GM12878 (cell line): ENCODE measurements around the gene CFAP92. TPM values are rescaled to one million over a fixed set of nuclear protein-coding genes. Genes with fewer than 3 reads are reported as not detected.

Source experiments
- ATAC-seq: fragments of 200-7000 bp; cut with Tn5 transposase; 3 replicates; pipeline ENCODE4 v1.9.1; 2020; ENCODE audit warnings: mild to moderate bottlenecking, moderate library complexity
- BruUV-seq: library from RNA; stranded (reverse); fragments of 400-500 nt; replicated peaks from 2 replicates; lab custom pipeline; 2021; lab: Mats Ljungman, UMichigan
- CTCF ChIA-PET: fragments of 300-600 bp; sonication (Branson Sonifier 250); formaldehyde crosslinking; extraction: SDS; loops from one replicate; lab custom pipeline; 2021; ENCODE audit warnings: inconsistent platforms; lab: Yijun Ruan, JAX
- POLR2A ChIA-PET: fragments of 350-600 bp; formaldehyde crosslinking; extraction: SDS; loops from one replicate; lab custom pipeline; 2021; ENCODE audit warnings: inconsistent platforms; lab: Charles Lee
- RAD21 ChIA-PET: fragments of 300-600 bp; sonication (Branson Sonifier 250); formaldehyde crosslinking; loops from one replicate; lab custom pipeline; 2023; ENCODE audit warnings: antibody characterized with exemption; ENCODE audit not compliant: unreplicated experiment; lab: Charles Lee
- SMC1A ChIA-PET: fragments of 300-600 bp; sonication (Branson Sonifier 250); formaldehyde crosslinking; loops from one replicate; lab custom pipeline; 2023; ENCODE audit not compliant: unreplicated experiment, uncharacterized antibody; lab: Charles Lee
- DNase-seq: peaks from one replicate; pipeline ENCODE4 v3.0.0-alpha.2; 2011; ENCODE audit warnings: low read depth, low spot score
- FAIRE-seq: peaks from 3 replicates; lab custom pipeline; 2011; peaks lifted over from hg19 to GRCh38; lab: Jason Lieb, UNC
- H2AFZ ChIP-seq: 2 replicates; pipeline ENCODE4 v1.6.0; 2011; ENCODE audit warnings: low read depth, low read length, control low read depth; ENCODE audit not compliant: control insufficient read depth
- H3K27ac ChIP-seq: 2 replicates; pipeline ENCODE4 v1.5.1; 2011; ENCODE audit warnings: control low read depth; ENCODE audit not compliant: control insufficient read depth, insufficient read depth
- H3K27me3 ChIP-seq, 2 experiments: replicated peaks in 1 of 2; 2 replicates each; pipeline versions ENCODE4 v1.6.0 to v1.6.1; 2011; ENCODE audit warnings: low read length in 1 of 2; ENCODE audit not compliant: control insufficient read depth in 2 of 2, insufficient read depth in 2 of 2
- H3K36me3 ChIP-seq, 2 experiments: 2 replicates each; pipeline ENCODE4 v1.5.1; 2011; ENCODE audit warnings: low read length in 1 of 2; ENCODE audit not compliant: control insufficient read depth in 2 of 2, insufficient read depth in 2 of 2
- H3K4me1 ChIP-seq: 2 replicates; pipeline ENCODE4 v1.6.1; 2011; ENCODE audit warnings: mild to moderate bottlenecking, low read length, moderate library complexity, mixed read lengths; ENCODE audit not compliant: control insufficient read depth, insufficient read depth
- H3K4me2 ChIP-seq: 2 replicates; pipeline ENCODE4 v1.6.0; 2011; ENCODE audit warnings: control low read depth; ENCODE audit not compliant: control insufficient read depth, insufficient read depth
- H3K4me3 ChIP-seq: fragments of 200-600 bp; sonication (generic); 2 replicates; pipeline ENCODE4 v1.5.1; 2016
- H3K79me2 ChIP-seq: 2 replicates; pipeline ENCODE4 v1.6.0; 2011; ENCODE audit warnings: low read length; ENCODE audit not compliant: control insufficient read depth, insufficient read depth
- H3K9ac ChIP-seq: 2 replicates; pipeline ENCODE4 v1.8.0; 2011; ENCODE audit warnings: low read length, control low read depth, mixed read lengths; ENCODE audit not compliant: control insufficient read depth, insufficient read depth
- H3K9me3 ChIP-seq: replicated peaks from 3 replicates; pipeline ENCODE4 v1.5.1; 2011; ENCODE audit warnings: mild to moderate bottlenecking, low read length; ENCODE audit not compliant: control insufficient read depth, insufficient read depth
- H4K20me1 ChIP-seq: 2 replicates; pipeline ENCODE4 v1.6.0; 2011; ENCODE audit not compliant: control insufficient read depth, insufficient read depth
- CBFB ChIP-seq: IDR thresholded peaks from 2 replicates; pipeline ENCODE4 v1.6.1; 2016; ENCODE audit warnings: antibody characterized with exemption, low read depth
- KDM1A ChIP-seq: fragments of 200-600 bp; sonication (generic); IDR thresholded peaks from 2 replicates; pipeline ENCODE4 v1.6.1; 2016; ENCODE audit warnings: borderline replicate concordance
- PAX5 ChIP-seq: IDR thresholded peaks from 2 replicates; pipeline ENCODE4 v1.6.1; 2011; ENCODE audit warnings: low read depth, low read length, borderline replicate concordance
- POLR2AphosphoS2 ChIP-seq: IDR thresholded peaks from 2 replicates; pipeline ENCODE4 v1.6.1; 2011; ENCODE audit warnings: low read depth, mild to moderate bottlenecking, low read length, improper control_type of control experiment, moderate library complexity
- RUNX3 ChIP-seq: IDR thresholded peaks from 2 replicates; pipeline ENCODE4 v1.6.1; 2012; ENCODE audit warnings: low read length, inconsistent platforms
- SPI1 ChIP-seq: IDR thresholded peaks from 2 replicates; pipeline ENCODE4 v1.6.1; 2011; ENCODE audit warnings: low read depth, mild to moderate bottlenecking, low read length, moderate library complexity, borderline replicate concordance; ENCODE audit not compliant: insufficient read depth
- TBL1XR1 ChIP-seq: IDR thresholded peaks from 2 replicates; pipeline ENCODE4 v1.6.1; 2012; ENCODE audit warnings: low read depth, low read length, improper control_type of control experiment
- WRNIP1 ChIP-seq: IDR thresholded peaks from 2 replicates; pipeline ENCODE4 v1.6.1; 2011; ENCODE audit warnings: low read depth, low read length, improper control_type of control experiment, borderline replicate concordance
- YY1 ChIP-seq: IDR thresholded peaks from 2 replicates; pipeline ENCODE4 v1.6.1; 2011; ENCODE audit warnings: low read depth, mild to moderate bottlenecking, low read length
- WGBS: methylation state at CpG from one replicate; pipeline ENCODE4 v1.1.6; 2016; ENCODE audit warnings: low lambda C conversion rate; ENCODE audit not compliant: insufficient replicate concordance, insufficient coverage; ENCODE audit errors: missing lambda C conversion rate; 5-methylcytosine and 5-hydroxymethylcytosine counted together
- in situ Hi-C: fragments of 300-500 bp; cut with MboI; formaldehyde crosslinking; loops from 9 replicates; pipeline ENCODE4 v1.14.3; 2018; ENCODE audit warnings: mixed read lengths
- intact Hi-C: fragments of 100-400 bp; cut with micrococcal nuclease; formaldehyde crosslinking; loops from one replicate; pipeline ENCODE4 v1.14.2; 2022; ENCODE audit not compliant: unreplicated experiment
- polyA plus RNA-seq, 11 experiments: library from polyadenylated mRNA; depleted of rRNA in 4 of 11; unstranded in 6 of 11; stranded (reverse) in 5 of 11; fragments of >200 nt; fragmentation: Nextera tagmentation in 4 of 11; fragmentation: Illumina TruSeq in 1 of 11; extraction: Ambion mirVana in 4 of 11; extraction: Trizol in 1 of 11; gene quantifications; 1 replicate in 1 of 11; 2 replicates in 10 of 11; pipeline versions ENCODE4 v1.2.1 to v1.2.3, GENCODE V29; 2011 to 2016; ENCODE audit warnings: inconsistent platforms in 2 of 11, missing spikeins in 2 of 11, low read depth in 1 of 11
- total RNA-seq, 4 experiments: library from RNA; depleted of rRNA in 3 of 4; stranded (reverse); fragments of >200 nt in 3 of 4; fragmentation: Illumina TruSeq in 1 of 4; extraction: Trizol in 1 of 4; gene quantifications; 2 replicates each; pipeline versions ENCODE4 v1.2.1 to v1.2.3, GENCODE V29; 2013 to 2021
- TF ChIP-seq, protein P1 (sequence below): IDR thresholded peaks from 2 replicates; pipeline ENCODE4 v1.6.1; 2012; ENCODE audit warnings: low read depth, low read length, improper control_type of control experiment
- TF ChIP-seq, protein P2 (sequence below): fragments of 450-650 bp; IDR thresholded peaks from 2 replicates; pipeline ENCODE4 v1.6.1; 2016; ENCODE audit warnings: mild to moderate bottlenecking, moderate library complexity, borderline replicate concordance

CFAP92 gene
- total and polyA plus RNA-seq, 10 of the 15 experiments (the other 5 are each of a cell fraction or from before 2014, with no cell fraction given), result 0.05 to 0.52 (median 0.14) TPM; not detected in 7

DNA sequence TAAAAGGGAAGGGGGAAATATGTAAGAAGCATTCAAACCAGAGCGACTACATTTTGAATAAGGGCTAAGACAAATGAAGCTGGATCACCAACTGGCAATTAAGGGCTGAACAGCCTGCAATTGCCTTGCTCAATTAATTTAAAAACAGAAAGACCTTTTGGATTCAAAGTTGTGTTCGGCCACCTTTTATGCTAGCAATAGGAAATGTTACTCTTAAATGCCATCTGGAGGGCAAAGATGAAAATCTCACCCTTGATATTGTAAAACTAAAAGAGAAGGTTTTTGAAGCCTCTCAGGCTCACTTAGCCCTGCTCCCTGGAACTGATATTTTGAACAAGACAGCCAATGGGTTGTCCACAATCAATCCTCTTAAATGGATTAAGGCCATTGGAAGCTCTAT lies 70.3 kb downstream of the CFAP92 start:
- 50% methylated on average over 2 of the region's 2 CpGs for WGBS
- Histone ChIP-seq H3K27ac (no peak overlapping the region), H3K79me2 (no peaks in the 10 kb centered on the region), H3K36me3 (no peaks in the 10 kb centered on the region), H3K27me3 (no peaks in the 10 kb centered on the region), H3K4me2 (no peak overlapping the region), H3K9ac (no peak overlapping the region), H2AFZ (no peak overlapping the region), H3K4me1 (peaks cover 3% of the 10 kb centered on the region; the same call in 1 of the 2 replicates), H3K4me3 (no peak overlapping the region), H3K9me3 (peaks cover 4% of the 10 kb centered on the region; the same call in 1 of the 3 replicates), H4K20me1 (no peaks in the 10 kb centered on the region)
- SMC1A ChIA-PET, result no interaction called here
- DNase-seq (no peak), FAIRE-seq (no peak), ATAC-seq (no peak)
- POLR2A ChIA-PET, result interaction anchor here (0.9 kb wide), 1 partner anchor 10 kb away, joined by 3 read pairs; no protein-coding TSS in a partner anchor
- in situ Hi-C loops (no loop called here), intact Hi-C loops (no loop called here)
- TF ChIP-seq PAX5 (no peak), CBFB (no peak), RUNX3 (no peak), WRNIP1 (no peak), TBL1XR1 (no peak), KDM1A (no peak), YY1 (no peak), POLR2AphosphoS2 (no peak), SPI1 (no peak)
- TF ChIP-seq, protein P1, sequence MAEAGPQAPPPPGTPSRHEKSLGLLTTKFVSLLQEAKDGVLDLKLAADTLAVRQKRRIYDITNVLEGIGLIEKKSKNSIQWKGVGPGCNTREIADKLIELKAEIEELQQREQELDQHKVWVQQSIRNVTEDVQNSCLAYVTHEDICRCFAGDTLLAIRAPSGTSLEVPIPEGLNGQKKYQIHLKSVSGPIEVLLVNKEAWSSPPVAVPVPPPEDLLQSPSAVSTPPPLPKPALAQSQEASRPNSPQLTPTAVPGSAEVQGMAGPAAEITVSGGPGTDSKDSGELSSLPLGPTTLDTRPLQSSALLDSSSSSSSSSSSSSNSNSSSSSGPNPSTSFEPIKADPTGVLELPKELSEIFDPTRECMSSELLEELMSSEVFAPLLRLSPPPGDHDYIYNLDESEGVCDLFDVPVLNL, result no peak
- TF ChIP-seq, protein P2, sequence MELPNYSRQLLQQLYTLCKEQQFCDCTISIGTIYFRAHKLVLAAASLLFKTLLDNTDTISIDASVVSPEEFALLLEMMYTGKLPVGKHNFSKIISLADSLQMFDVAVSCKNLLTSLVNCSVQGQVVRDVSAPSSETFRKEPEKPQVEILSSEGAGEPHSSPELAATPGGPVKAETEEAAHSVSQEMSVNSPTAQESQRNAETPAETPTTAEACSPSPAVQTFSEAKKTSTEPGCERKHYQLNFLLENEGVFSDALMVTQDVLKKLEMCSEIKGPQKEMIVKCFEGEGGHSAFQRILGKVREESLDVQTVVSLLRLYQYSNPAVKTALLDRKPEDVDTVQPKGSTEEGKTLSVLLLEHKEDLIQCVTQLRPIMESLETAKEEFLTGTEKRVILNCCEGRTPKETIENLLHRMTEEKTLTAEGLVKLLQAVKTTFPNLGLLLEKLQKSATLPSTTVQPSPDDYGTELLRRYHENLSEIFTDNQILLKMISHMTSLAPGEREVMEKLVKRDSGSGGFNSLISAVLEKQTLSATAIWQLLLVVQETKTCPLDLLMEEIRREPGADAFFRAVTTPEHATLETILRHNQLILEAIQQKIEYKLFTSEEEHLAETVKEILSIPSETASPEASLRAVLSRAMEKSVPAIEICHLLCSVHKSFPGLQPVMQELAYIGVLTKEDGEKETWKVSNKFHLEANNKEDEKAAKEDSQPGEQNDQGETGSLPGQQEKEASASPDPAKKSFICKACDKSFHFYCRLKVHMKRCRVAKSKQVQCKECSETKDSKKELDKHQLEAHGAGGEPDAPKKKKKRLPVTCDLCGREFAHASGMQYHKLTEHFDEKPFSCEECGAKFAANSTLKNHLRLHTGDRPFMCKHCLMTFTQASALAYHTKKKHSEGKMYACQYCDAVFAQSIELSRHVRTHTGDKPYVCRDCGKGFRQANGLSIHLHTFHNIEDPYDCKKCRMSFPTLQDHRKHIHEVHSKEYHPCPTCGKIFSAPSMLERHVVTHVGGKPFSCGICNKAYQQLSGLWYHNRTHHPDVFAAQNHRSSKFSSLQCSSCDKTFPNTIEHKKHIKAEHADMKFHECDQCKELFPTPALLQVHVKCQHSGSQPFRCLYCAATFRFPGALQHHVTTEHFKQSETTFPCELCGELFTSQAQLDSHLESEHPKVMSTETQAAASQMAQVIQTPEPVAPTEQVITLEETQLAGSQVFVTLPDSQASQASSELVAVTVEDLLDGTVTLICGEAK, result no peak
- no TSS peak for BruUV-seq
- RAD21 ChIA-PET, result no interaction called here
- CTCF ChIA-PET, result interaction anchor here (1.4 kb wide), 1 partner anchor 47 kb away, joined by 3 read pairs; no protein-coding TSS in a partner anchor
